Central memory CD8-positive, alpha-beta T cell (primary cell): ENCODE measurements around the gene MIA3.

Experiments used
- ATAC-seq: fragments of 150-1000 bp; cut with Tn5 transposase; replicated peaks from 2 replicates; pipeline ENCODE4 v1.10.0; 2022; ENCODE audit warnings: mild to moderate bottlenecking, moderate FRiP score, moderate number of reproducible peaks; ENCODE audit not compliant: poor library complexity, severe bottlenecking; ENCODE audit errors: extremely low read depth
- DNase-seq, 2 donors: peaks; one replicate each; pipeline ENCODE4 v3.0.0; 2021; ENCODE audit warnings: low spot score in 2 of 2
- H3K27ac Mint-ChIP-seq: one replicate; pipeline ENCODE4 v1.8.0; 2022; ENCODE audit warnings: low read depth, mild to moderate bottlenecking, moderate library complexity, mixed read lengths
- H3K27me3 Mint-ChIP-seq: one replicate; pipeline ENCODE4 v1.8.0; 2022; ENCODE audit warnings: mixed read lengths
- H3K36me3 Mint-ChIP-seq: one replicate; pipeline ENCODE4 v1.8.0; 2022; ENCODE audit warnings: mild to moderate bottlenecking, moderate library complexity, mixed read lengths; ENCODE audit not compliant: insufficient read depth
- H3K4me1 Mint-ChIP-seq: one replicate; pipeline ENCODE4 v1.8.0; 2022; ENCODE audit warnings: mixed read lengths
- H3K4me3 Mint-ChIP-seq: one replicate; pipeline ENCODE4 v1.8.0; 2022; ENCODE audit warnings: mild to moderate bottlenecking, moderate library complexity, mixed read lengths
- H3K9me3 Mint-ChIP-seq: one replicate; pipeline ENCODE4 v1.8.0; 2022; ENCODE audit warnings: mixed read lengths

MIA3 gene

GRCh38 chr1:222618001-222618879 lies at the start of gene MIA3:
Gene MIA3 (plus strand): TSS chr1:222618097. CDS start chr1:222618111, 14 bp downstream.
- Mint-ChIP-seq H3K4me3 (peak within 1 kb of the TSS; percentile 92), H3K27me3 (peaks cover 32% of the 10 kb centered on the region), H3K9me3 (no peaks in the 10 kb centered on the region), H3K36me3 (peaks cover 32% of the 10 kb centered on the region), H3K4me1 (peaks cover 36% of the 10 kb centered on the region), H3K27ac (peak within 1 kb of the TSS; percentile 100)
- ATAC-seq (peak; percentile 61), DNase-seq (peak; percentile 61 to 65)

- Mint-ChIP-seq H3K9me3 (peaks cover 5% of the 10 kb centered on the region), H3K36me3 (peaks cover 28% of the 10 kb centered on the region), H3K4me1 (no peaks in the 10 kb centered on the region), H3K27ac (no peak overlapping the region), H3K27me3 (no peaks in the 10 kb centered on the region), H3K4me3 (no peak overlapping the region)
- no peak for ATAC-seq
- DNase-seq: no peak
These were observed 47.1 kb upstream of the MIA3 start for GRCh38 chr1:222570837-222571236.

- H3K27ac Mint-ChIP-seq: no peak overlapping the region
- peaks cover 7% of the 10 kb centered on the region for H3K4me1 Mint-ChIP-seq
- H3K36me3 Mint-ChIP-seq: peaks cover 25% of the 10 kb centered on the region
- H3K9me3 Mint-ChIP-seq: no peaks in the 10 kb centered on the region
- no peak overlapping the region for H3K4me3 Mint-ChIP-seq
- no peak for DNase-seq
- ATAC-seq: no peak
- H3K27me3 Mint-ChIP-seq: no peaks in the 10 kb centered on the region
These were observed 38.6 kb upstream of the MIA3 start for GRCh38 chr1:222579316-222579715.

GRCh38 chr1:222582099-222582774 lies 35.7 kb upstream of the MIA3 start:
- Mint-ChIP-seq H3K4me3 (no peak overlapping the region), H3K36me3 (peaks cover 33% of the 10 kb centered on the region), H3K4me1 (peaks cover 13% of the 10 kb centered on the region), H3K27ac (no peak overlapping the region), H3K9me3 (no peaks in the 10 kb centered on the region), H3K27me3 (no peaks in the 10 kb centered on the region)
- DNase-seq (no peak), ATAC-seq (no peak)

- ATAC-seq: no peak
- H3K27ac Mint-ChIP-seq: no peak overlapping the region
- H3K4me1 Mint-ChIP-seq: peaks cover 14% of the 10 kb centered on the region
- no peaks in the 10 kb centered on the region for H3K27me3 Mint-ChIP-seq
- H3K4me3 Mint-ChIP-seq: no peak overlapping the region
- no peaks in the 10 kb centered on the region for H3K9me3 Mint-ChIP-seq
- DNase-seq: no peak
- H3K36me3 Mint-ChIP-seq: peaks cover 37% of the 10 kb centered on the region
These were observed 34.8 kb upstream of the MIA3 start for GRCh38 chr1:222583079-222583478.

- no peak overlapping the region for H3K27ac Mint-ChIP-seq
- H3K4me3 Mint-ChIP-seq: no peak overlapping the region
- ATAC-seq: no peak
- no peak for DNase-seq
- peaks cover 40% of the 10 kb centered on the region for H3K4me1 Mint-ChIP-seq
- H3K27me3 Mint-ChIP-seq: no peaks in the 10 kb centered on the region
- no peaks in the 10 kb centered on the region for H3K9me3 Mint-ChIP-seq
- H3K36me3 Mint-ChIP-seq: peaks cover 44% of the 10 kb centered on the region
These were observed 31.1 kb upstream of the MIA3 start for GRCh38 chr1:222586842-222587241.

- DNase-seq (no peak), ATAC-seq (no peak)
- Mint-ChIP-seq H3K36me3 (peaks cover 40% of the 10 kb centered on the region), H3K4me1 (peaks cover 36% of the 10 kb centered on the region), H3K4me3 (no peak overlapping the region), H3K27me3 (no peaks in the 10 kb centered on the region), H3K27ac (peak overlapping the region; percentile 37), H3K9me3 (no peaks in the 10 kb centered on the region)
These were observed 29.8 kb upstream of the MIA3 start for GRCh38 chr1:222588135-222588534.

GRCh38 chr1:222589462-222590302 lies 28.2 kb upstream of the MIA3 start, which contains the start of gene TAF1A:
Gene TAF1A (minus strand): TSS chr1:222589933.
- Mint-ChIP-seq H3K36me3 (peaks cover 30% of the 10 kb centered on the region), H3K4me1 (peaks cover 33% of the 10 kb centered on the region), H3K27me3 (no peaks in the 10 kb centered on the region), H3K4me3 (peak within 1 kb of the TSS; percentile 97), H3K27ac (peak within 1 kb of the TSS; percentile 96), H3K9me3 (no peaks in the 10 kb centered on the region)
- DNase-seq: peak; percentile 64 to 73
- ATAC-seq: peak; percentile 98

- no peak for ATAC-seq
- Mint-ChIP-seq H3K27ac (no peak overlapping the region), H3K36me3 (peaks cover 20% of the 10 kb centered on the region), H3K27me3 (peaks cover 6% of the 10 kb centered on the region), H3K4me1 (peaks cover 27% of the 10 kb centered on the region), H3K4me3 (no peak overlapping the region), H3K9me3 (no peaks in the 10 kb centered on the region)
- no peak for DNase-seq
These were observed 25.7 kb upstream of the MIA3 start for GRCh38 chr1:222592171-222592570.

GRCh38 chr1:222594789-222595188 lies 23.1 kb upstream of the MIA3 start:
- peaks cover 6% of the 10 kb centered on the region for H3K27me3 Mint-ChIP-seq
- no peak overlapping the region for H3K27ac Mint-ChIP-seq
- no peak overlapping the region for H3K4me3 Mint-ChIP-seq
- H3K9me3 Mint-ChIP-seq: no peaks in the 10 kb centered on the region
- H3K4me1 Mint-ChIP-seq: peaks cover 9% of the 10 kb centered on the region
- no peak for ATAC-seq
- no peak for DNase-seq
- peaks cover 4% of the 10 kb centered on the region for H3K36me3 Mint-ChIP-seq

GRCh38 chr1:222596696-222597095 lies 21.2 kb upstream of the MIA3 start:
- ATAC-seq: no peak
- no peak overlapping the region for H3K27ac Mint-ChIP-seq
- no peaks in the 10 kb centered on the region for H3K4me1 Mint-ChIP-seq
- H3K36me3 Mint-ChIP-seq: no peaks in the 10 kb centered on the region
- no peak overlapping the region for H3K4me3 Mint-ChIP-seq
- DNase-seq: no peak
- peaks cover 6% of the 10 kb centered on the region for H3K27me3 Mint-ChIP-seq
- H3K9me3 Mint-ChIP-seq: no peaks in the 10 kb centered on the region

- no peaks in the 10 kb centered on the region for H3K9me3 Mint-ChIP-seq
- DNase-seq: no peak
These were observed 17.6 kb upstream of the MIA3 start for GRCh38 chr1:222600281-222600680.

More at GRCh38 chr1:222600281-222600680, 17.6 kb upstream of the MIA3 start:
- peaks cover 6% of the 10 kb centered on the region for H3K27me3 Mint-ChIP-seq
- H3K4me3 Mint-ChIP-seq: no peak overlapping the region
- no peak overlapping the region for H3K27ac Mint-ChIP-seq
- no peaks in the 10 kb centered on the region for H3K4me1 Mint-ChIP-seq
- ATAC-seq: no peak
- no peaks in the 10 kb centered on the region for H3K36me3 Mint-ChIP-seq
